Measurements from ENCODE around the gene NCKAP5.

The NCKAP5 gene

DNA sequence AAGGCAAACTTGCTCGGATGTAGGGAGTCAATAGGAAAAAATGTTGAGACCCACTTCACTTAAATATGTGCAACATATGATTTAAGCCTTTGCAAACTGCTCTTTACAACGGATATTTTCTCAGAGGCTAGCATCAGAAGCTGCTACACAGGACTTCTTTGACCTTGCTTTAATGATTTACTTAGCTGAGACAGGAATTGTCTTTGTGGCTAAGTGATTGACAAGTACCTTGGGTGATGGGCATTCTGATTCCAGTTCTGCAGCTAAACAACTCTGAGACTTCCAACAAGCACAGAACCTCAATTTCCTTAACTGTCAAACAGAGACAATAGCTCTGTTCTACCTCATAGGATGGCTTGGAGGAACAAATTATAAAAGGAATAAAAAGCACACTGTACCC lies 150.2 kb downstream of the NCKAP5 start:
- DNase-seq (ENCODE audit: low read depth), result no peak
- H3K4me3 ChIP-seq (ENCODE audit: low read depth, low read length), result no peak overlapping the region
- TF ChIP-seq, protein P1, sequence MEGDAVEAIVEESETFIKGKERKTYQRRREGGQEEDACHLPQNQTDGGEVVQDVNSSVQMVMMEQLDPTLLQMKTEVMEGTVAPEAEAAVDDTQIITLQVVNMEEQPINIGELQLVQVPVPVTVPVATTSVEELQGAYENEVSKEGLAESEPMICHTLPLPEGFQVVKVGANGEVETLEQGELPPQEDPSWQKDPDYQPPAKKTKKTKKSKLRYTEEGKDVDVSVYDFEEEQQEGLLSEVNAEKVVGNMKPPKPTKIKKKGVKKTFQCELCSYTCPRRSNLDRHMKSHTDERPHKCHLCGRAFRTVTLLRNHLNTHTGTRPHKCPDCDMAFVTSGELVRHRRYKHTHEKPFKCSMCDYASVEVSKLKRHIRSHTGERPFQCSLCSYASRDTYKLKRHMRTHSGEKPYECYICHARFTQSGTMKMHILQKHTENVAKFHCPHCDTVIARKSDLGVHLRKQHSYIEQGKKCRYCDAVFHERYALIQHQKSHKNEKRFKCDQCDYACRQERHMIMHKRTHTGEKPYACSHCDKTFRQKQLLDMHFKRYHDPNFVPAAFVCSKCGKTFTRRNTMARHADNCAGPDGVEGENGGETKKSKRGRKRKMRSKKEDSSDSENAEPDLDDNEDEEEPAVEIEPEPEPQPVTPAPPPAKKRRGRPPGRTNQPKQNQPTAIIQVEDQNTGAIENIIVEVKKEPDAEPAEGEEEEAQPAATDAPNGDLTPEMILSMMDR (IDR thresholded peaks at IDR 0.05; ENCODE audit: low read depth, low read length, missing control alignments), result no peak
- in situ Hi-C loops (cut with HindIII; ENCODE audit: low sequenced_read_pairs), result no loop called here

DNA sequence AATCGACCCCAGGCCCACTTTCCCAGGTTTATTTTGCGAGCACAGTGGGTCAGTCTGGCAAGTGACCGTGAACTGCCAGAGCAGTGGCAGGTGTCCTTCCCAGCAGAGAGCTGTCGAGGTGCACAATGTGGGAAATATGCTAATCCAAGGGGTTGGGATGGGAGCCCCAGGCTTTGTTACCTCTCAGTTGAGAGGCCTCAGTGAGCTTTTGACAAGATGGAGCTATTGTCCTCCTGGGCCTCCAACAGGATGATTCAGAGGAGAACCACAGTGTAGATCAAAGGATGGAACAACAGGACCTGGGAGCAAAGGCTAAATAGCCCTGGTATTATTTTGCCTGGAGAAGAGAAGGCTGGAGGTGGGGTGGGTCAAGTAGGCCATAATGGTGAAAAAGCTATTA lies 150.8 kb downstream of the NCKAP5 start:
- in situ Hi-C loops (cut with HindIII; ENCODE audit: low sequenced_read_pairs), result no loop called here
- TF ChIP-seq, protein P1 (IDR thresholded peaks at IDR 0.05; ENCODE audit: low read depth, low read length, missing control alignments), result no peak
- H3K4me3 ChIP-seq (ENCODE audit: low read depth, low read length), result no peak overlapping the region
- no peak for DNase-seq (ENCODE audit: low read depth)

DNA sequence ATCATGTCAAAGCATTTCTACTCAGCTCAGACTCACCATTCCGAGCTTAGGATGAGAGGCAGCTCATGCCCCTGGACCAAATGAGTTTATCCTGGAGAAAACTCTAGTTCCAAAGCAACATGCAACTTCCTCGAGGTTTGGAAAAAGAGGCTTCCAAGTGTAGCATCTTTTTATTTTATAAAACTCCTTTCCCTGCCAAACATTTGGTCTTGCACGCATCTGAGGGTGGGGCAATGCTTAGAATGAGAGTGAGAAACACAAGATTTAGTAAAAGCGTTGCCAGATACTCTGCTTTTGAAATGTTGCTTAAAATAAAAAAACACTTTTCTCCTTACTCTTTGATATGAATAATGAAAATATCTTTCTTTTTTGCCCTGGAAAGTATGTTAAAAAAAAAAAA lies 151.5 kb downstream of the NCKAP5 start:
- no peak overlapping the region for H3K4me3 ChIP-seq (ENCODE audit: low read depth, low read length)
- TF ChIP-seq, protein P1 (IDR thresholded peaks at IDR 0.05; ENCODE audit: low read depth, low read length, missing control alignments), result no peak
- no peak for DNase-seq (ENCODE audit: low read depth)
- in situ Hi-C loops (cut with HindIII; ENCODE audit: low sequenced_read_pairs), result no loop called here

DNA sequence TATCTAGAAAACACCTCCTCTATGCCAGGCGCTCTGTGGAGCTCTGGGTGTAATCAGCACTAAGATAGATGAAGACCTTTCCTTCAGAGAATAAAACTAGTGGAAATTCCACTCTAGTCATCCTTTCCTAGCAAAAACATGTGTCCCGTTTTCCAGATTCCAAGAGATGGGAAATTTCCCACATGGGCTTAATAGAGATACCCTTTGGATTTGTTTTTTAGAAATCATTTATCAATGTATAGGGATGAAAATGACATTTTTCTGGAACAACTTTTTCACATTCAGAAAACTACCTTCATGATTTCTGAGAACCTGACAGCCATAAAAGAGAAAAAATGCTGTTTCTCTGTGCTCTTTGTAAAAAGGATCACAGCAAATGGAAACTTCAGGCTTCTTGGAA lies 152.1 kb downstream of the NCKAP5 start:
- TF ChIP-seq, protein P1 (IDR thresholded peaks at IDR 0.05; ENCODE audit: low read depth, low read length, missing control alignments), result no peak
- in situ Hi-C loops (cut with HindIII; ENCODE audit: low sequenced_read_pairs), result no loop called here
- DNase-seq (ENCODE audit: low read depth), result no peak
- H3K4me3 ChIP-seq (ENCODE audit: low read depth, low read length), result no peak overlapping the region

DNA sequence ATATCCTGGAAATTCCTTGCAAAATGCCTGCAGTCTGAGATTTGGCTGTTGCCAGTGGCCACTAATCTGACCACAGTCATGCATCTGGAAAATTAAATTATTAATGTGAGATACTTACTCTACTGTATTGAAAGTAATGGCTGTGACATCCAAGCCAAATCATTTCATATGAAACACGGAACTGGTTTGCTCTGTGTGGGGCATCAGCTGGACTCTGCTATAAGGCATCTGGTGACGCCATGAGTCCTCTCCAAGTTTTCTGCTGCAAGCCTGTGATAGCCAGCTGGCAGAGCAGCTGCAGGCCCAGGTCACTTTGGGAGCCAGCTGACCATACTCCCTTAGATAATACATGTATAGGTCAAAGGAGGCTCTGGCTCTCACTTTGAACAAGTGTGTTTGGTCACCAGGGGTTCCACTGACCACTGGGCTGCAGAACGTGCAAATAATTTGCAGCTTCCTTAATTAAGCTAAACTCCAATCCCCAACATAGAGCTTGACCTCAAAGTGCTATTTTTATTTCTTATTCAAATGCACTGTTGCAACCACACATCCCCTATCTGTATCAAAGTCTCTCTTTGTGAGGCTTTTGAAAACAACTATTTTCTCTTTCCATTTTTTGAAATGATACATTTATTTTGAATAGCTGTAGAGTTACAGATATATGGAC lies 152.9 kb downstream of the NCKAP5 start:
- H3K4me3 ChIP-seq (ENCODE audit: low read depth, low read length), result no peak overlapping the region
- DNase-seq (ENCODE audit: low read depth), result peak; percentile 32
- TF ChIP-seq, protein P1 (IDR thresholded peaks at IDR 0.05; ENCODE audit: low read depth, low read length, missing control alignments), result no peak
- in situ Hi-C loops (cut with HindIII; ENCODE audit: low sequenced_read_pairs), result no loop called here

DNA sequence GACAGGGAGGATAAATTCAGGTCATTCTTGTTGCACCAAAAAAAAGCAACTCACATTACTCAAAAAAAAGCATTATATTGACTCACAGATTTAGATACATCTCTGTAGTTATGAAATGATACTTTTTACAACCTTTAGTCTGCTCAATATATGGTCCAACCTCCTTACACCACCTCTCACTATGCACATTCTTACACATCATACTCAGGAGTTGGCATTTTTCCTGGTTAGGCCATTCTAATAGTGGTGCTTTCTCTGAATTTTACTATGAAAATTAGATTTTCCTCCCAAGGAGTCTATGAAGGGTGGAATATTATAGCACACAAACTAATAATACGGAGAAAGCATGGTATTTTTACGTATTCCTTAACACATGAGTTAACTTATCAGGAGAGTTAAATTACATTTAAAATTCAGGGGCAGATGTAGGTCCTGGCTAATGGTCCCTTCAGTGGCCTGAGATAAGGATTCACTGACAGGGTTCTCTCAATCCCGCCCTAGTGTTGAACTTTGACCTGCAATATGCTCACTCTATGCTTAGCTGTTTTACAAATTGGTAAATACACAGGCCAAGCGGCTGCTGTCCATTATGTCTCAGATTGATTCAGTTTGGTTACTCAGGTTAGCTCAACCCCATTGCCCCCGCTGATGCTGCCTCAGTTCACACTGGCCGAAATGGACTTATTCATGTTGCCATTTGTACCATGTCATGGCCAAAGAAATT lies 153.6 kb downstream of the NCKAP5 start:
- DNase-seq (ENCODE audit: low read depth), result peak; percentile 27
- H3K4me3 ChIP-seq (ENCODE audit: low read depth, low read length), result no peak overlapping the region
- TF ChIP-seq, protein P1 (IDR thresholded peaks at IDR 0.05; ENCODE audit: low read depth, low read length, missing control alignments), result no peak
- in situ Hi-C loops (cut with HindIII; ENCODE audit: low sequenced_read_pairs), result no loop called here
